NCI-H82 treated with DMSO at 0.1 percent for 48 hours (cell line): ENCODE measurements around the gene MTMR11.
A peak's percentile ranks its signal among the peaks of the same experiment; 100 is the strongest.

Experiments
- DNase-seq: peaks from one replicate; lab custom pipeline; 2025; ENCODE audit not compliant: unreplicated experiment; lab: John Stamatoyannopoulos, UW

The MTMR11 gene

DNA sequence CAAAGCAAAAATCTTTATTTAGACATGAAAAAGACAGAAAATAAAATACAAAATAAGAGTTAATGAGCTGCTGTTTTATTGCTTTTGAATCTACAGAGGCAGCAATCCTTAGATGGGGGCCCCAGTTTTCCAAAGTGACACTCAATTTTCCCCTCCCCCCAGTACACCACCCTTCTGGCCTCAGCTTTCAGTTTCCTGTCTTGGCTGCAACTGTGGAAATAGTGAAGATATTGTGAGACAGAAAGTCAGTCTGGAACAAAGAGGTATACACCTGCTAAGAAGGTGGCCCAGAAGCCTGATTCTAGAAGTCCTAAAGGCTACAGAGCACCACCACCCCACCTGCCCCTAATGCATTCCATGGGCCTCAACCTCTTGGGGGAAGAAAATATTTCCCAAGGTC, 1.1 kb upstream of the MTMR11 start:
- DNase-seq: no peak

DNA sequence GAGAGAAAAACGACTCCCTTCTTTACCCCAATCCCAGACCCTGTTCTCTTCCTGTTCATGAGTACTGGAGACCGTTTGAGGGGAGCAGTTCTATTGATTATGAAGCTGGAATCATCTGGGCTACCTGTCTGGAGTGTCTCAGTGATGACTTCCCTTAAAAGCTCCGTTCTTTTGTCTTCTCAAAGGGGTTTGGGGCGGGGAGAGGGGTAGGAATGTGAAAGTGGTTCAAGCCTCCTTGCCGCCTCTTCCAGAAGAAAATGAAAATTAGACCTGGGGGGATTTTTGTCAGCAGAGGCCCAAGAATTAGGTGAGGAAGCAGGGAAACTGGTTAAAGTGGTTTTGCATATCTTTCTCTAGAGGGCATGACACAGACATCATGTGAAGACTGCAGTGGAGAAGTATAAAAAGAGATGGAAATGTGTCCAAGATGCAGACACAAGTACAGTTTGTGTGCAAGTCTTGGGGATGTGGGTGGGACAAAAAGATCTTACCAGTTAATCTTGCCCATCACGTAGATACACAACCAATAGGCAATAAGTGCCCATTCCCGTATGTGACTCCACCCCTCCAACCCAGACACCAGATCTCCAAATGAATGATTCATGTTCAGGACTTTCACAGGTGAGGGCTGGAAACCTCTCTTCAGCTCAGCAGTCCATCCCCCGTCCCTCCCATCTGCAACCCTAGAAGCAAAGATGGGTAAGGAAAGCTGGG, 470 bp upstream of the MTMR11 start:
- no peak for DNase-seq

DNA sequence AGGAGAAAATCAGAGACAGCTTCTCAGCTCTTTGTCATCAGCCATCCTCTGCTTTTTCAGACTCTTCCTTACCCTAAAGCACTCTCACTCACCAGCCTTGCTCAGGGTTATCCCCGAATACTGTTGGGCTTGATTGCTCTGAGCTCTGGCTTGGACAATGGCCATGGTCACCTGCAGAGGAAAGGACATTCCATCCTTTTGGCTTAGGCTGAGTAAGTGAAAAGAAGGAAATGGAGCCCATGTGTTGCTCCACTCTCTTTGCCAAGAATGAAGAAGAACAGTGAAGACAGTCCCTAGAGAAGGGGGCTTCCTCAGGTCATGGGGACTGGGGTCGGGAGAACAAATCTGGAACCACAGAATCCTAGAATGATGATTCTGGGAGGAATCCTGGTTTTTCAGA, 2.3 kb downstream of the MTMR11 start:
- DNase-seq: no peak

DNA sequence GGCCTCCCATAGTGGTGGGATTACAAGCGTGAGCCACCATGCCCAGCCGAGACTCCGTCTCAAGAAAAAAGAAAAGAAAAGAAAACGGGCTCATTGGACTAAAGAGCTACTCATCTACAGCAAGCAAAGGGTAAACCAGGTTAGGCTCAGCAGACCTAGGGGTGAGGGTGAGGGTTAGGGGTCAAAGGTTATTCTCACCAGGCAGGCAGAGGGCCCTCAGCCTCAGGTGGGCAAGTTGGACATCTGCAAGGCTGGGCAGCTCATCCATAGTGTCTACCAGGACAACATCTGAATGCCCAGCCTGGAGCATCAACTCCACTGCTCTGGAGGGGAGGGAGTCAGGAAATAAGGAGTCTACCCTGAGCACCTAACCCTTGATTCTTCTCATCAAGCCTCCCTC, 3.5 kb downstream of the MTMR11 start:
- DNase-seq: no peak

DNA sequence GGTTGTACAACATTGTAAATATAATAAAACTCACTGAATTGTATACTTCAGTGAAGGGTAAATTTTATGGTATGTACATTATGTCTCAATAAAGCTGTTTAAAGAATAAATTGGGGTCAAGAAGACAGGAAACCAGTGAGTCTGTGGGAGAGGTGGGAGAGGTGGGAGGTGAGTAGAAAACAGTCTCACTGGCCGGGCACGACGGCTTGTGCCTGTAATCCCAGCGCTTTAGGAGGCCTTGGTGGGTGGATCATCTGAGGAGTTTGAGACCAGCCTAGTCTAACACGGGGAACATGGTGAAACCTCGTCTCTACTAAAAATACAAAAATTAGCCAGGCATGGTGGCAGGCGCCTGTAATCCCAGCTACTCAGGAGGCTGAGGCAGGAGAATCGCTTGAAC, 4.2 kb downstream of the MTMR11 start:
- no peak for DNase-seq

DNA sequence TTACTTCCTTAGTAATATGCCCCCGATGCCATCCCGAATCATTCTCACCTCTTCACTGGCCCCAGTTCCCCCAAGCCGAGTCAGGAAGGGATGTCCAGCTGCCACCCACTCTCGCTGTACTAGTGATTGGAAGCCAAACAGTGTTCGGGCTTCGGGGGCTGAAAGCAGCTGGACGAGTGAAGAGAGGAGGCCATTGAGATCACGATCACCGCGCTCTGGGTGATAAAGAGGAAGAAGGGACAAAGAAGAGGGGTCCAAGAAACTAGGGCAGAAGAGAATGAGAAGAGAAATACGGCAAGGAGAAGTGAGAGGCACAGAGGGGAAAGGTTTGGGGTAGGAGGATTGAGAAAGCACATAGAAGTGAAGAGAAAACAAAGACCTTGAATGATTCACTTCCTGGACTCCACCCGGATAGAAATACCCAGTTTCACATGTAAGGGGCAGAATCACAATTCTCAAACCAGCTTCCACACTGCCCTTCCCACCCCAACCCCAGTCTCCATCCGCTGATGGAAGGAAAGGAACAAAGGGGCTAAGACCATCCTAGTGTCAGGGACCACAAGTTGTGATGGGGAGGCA, 5.4 kb downstream of the MTMR11 start:
- no peak for DNase-seq

DNA sequence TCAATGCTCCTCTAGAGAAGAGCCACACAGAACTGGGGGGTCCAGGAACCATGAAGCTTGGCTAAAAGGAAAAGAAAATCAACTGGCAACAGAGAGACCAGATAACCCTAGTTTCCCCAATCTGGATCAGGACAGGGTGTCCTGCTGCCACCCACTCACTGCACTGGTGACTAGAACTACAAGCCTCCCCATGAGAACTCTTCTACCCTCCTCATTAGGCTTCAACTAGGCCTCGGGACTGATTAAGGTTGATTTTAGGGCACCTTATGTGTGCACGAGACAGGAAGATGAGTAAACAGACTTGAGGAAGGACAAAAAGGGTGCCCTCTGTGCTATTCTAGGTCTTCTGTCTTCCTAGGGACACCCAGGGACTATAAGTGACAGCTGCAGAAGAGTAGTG, 6.8 kb downstream of the MTMR11 start:
- no peak for DNase-seq

DNA sequence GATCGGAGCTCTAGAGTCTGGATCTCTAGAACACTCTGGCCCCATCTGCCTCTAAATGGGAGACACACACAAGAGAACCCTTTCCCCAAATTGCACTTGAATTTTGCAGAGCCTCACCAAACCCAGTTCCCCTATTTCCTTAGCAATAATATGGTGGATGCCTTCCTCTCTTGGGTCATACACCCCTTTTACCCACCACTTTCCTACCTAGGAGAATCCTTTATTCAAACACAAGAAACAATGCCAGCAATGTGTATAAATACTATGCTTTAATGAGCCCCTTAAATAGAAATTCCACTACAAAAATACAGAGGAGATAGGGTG, 8.3 kb downstream of the MTMR11 start:
- DNase-seq: no peak

DNA sequence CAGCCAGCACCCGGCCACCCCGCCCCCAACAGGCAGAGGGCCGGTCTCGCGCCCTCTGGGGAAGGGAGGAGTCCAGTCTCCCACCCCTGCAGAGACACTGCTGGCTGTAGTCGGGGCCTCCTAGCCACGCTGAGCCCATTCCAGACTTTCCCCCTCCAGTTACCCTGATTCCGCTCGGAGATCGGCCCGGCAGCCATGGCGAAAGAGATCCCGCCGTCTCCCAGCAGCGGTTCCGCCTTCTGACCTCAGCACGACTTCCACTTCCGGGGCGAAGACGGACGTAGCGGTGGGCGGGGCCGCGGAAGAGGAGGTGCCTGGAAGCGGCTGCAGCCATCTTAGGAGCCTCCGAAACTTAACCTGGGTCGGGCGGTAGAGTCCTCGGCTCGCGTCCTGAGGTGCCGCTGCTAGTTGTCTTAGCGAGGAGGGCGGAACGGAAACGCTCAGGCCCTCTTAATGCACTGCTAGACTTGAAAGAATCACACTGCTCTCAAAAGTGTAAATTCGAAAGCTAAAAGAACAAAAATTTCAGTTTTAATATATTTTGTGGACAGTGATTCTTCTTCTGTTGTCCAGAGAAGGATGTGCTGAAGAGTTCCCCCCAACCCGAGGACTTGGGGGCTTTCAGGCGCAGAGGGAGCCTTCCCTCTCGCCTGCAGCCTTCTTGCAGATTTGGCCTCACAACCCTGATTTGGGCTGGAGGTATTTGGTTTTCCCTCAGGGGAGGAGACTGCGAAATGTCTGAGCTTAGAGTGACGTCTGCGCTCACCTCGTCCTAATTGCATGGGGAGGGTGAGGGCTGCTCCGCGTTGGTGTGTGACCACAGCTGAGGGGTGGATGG, 8.9 kb downstream of the MTMR11 start, which contains the start of gene SF3B4:
Gene SF3B4, minus strand, starts transcription at position 241 of the 838 bp plus-strand sequence. Its CDS starts 44 bp downstream, at position 197.
- DNase-seq: peak; percentile 94

DNA sequence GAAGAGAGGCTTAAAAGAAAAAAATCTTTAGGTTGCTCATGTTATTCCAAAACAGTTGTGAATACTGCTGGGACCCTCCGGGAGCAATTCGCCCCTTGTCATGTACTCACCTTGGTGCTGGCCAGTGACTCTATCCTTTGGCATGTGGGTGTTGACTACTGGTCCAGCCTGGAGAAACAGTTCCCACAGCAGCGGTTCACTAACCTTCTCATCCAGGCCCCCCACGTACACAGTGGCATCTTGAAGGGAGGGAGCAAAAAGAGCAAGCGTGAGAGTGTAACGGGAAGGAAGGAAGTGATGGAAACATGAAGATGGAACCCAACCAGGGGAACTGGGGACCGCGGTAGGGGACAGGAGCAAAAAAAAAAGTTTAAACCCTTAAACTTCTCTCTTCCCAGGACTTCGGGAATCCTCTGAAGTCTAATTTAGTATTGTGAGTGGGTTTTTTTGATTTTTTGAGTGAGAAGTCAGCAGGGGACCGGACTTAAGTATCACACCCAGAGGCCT, 9.6 kb downstream of the MTMR11 start:
- no peak for DNase-seq

DNA sequence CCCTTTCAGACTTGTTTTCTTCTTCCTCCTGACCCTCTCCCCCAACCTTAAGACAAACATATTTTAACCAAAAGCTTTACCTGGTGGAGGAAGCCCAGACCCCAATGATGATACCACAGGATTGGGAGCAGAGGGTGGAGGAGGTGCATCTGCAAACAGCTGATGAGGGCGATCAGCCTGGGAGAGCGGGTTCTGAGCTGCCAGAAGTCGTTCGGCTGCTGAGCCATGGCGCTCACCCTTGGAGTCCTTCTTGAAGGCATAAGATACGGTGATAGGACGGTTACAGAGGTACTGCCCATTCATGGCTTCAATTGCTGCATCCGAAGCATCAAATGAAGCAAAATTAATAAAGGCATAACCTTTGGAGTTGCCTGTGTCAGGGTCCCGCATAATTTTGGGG, 10.4 kb downstream of the MTMR11 start:
- DNase-seq: no peak

DNA sequence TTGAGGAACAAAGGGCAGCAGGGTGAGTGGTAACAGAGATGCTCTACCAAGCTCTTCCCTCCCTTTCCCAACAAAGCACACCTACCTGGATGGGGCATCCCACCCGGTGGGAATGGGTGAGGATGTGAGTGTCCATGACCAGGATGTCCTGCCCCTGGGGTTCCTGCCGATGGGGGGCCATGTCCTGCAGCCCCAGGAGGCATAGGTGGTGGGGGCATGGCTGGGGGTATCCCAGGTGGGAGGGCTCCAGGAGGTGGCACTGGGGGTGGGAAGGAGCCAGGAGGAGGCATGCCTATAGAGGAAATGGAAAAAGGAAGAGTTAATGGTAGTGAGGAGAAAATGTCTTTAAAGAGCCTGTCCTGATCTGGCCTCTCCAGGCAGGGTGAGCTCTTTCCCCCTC, 10.9 kb downstream of the MTMR11 start:
- no peak for DNase-seq

DNA sequence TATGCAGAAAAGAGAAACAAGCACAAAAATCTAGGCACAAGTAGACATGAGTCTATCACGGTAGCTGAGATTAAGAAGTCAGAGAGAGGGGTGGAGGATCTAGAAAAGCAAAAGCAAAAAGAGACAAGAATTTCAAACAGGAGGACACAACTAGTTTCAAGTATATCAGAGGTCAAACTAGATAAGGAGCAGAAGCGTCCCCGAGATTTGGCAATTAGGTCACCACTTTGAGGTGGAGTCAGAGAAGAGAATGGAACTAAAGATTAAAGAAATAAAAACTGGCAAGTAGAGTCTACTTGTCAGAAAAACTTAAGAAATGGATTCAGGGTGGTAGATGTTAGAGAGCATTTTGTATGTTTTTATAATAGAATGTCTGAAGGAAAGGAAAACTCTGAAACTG, 11.3 kb downstream of the MTMR11 start:
- DNase-seq: no peak

DNA sequence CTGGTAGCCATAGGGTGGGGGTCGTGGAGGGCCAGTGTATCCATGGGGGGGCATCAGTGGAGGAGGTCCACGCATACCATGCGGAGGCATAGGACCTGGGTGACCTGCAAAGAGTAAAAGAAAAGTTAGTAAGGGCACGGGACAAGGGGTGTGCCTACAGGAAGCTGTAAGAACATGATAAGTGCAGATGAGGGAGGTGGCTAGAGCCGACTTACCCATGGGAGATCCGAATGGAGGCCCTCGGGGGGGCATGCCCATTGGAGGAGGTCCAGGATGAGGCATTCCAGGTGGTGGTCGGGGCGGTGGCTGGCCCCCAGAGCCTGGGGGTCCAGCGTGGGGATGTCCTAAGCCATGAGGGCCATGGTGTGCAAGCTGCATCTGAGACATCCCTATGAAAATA, 13.1 kb downstream of the MTMR11 start:
- no peak for DNase-seq

DNA sequence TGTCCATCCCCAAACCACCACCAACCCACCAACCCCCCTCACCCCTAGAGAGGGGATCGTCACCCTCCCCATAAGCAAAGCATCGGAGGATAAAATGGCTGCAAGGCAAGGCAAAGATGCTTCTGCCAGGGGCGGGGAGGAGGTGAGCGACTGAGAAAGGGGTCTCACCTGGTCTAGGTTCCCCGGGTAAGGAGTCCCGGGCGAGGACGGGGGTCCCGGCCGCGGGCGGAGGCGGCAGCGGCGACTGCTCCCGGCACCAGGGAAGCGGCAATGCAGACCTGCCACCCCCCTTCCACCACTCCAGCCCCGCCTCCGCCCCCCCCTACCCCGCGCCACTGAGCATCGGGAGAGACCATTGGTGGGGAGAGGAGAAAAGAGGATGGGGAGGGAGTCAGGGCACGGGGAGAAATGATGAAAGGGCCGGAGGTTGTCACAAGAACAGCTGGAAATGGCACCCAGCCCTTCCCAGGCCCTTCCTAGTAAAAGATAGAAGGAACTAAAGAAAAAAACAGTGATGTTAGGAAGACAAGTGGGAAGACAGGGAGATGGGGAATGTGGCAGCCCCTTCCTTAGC, 19.0 kb downstream of the MTMR11 start, which contains the start of gene SV2A:
Gene SV2A, minus strand, starts transcription at position 274 of the 574 bp plus-strand sequence. CDS start 4,004 bp downstream, outside the sequence.
- DNase-seq: peak; percentile 72

DNA sequence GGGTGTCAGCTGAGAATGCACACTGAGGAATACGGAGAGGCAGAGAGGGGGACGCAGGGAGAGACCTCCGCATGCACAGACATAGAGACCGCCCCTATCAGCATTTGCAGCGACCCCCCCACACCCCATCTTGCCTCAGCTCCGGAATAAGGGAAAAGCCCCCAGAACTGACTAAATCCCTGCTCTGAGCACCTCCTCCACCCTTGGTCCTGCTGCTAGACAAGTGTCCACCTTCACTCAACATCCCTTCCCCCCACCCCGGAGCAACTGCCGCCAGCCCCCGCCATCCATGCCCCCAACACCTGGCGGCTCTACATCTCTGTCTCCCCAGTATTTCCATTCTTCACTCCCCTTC, 19.8 kb downstream of the MTMR11 start:
- DNase-seq: no peak

DNA sequence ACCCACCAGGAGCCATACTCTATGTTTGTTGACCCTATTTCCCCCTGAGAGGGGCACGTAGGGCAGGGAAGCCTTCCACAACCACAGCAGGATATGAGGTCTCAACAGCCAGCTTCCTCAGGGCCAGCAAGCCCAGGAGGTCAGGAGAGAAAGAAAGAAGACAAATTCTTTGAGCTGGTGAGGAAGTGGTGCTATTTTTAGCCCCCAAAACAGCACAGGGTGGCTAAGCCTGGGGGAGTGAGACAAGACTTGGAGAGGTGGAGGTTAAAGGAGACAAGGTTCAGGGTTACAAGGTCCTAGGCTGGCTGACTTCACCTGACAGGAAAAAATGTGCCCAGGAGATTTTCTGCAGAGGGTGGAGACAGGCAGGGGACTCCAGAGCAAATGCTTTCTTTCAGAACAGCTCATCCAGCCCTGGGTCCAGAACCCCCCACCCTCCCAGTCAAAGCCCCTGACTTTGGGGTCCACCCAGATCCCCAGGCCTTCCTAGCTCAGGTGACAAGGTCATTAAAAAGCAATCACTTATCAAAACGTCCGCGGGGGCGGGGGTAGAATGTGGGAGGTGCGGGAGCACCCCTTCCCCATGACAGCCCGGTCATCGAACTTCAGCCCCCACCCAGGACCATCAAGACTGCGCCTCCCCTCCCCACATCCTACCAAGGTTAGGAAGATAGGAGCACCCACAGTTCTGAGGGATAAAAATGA, 20.3 kb downstream of the MTMR11 start:
- DNase-seq: no peak

DNA sequence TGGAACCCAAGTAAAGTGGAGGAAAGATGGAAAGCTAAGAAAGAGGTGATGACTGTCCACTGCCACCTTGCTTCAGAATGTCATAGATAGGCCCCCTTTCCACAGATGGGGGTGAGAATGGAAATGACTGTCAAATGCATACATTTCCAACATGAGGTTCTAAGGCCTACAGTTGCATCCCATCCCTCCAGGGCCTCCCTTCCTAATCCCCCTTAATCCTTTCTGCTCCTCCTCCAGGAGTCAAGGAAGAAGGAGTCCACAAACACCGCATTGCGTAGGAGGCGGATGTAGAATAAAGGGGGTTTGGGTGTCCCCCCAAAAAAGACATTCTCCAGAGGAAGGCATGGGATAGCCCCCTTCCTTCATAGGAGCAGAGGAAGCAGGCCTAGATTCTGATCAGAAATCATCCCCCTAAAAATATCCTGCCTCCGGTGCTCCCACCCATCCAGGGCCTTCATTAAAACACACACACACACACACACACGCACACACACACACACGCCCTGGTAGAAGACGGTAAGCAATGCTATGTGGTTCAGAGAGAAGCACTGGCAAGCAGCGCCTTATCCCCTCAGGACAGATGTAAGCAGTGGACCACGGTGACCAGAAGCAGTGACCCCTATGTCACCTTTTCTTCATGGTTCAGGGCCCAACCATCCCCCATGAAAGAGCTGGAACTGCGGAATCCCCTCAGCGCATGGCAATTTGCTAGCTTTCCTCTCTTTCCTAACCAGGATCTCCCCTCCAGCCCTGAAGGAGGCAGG, 21.1 kb downstream of the MTMR11 start:
- DNase-seq: peak; percentile 56

DNA sequence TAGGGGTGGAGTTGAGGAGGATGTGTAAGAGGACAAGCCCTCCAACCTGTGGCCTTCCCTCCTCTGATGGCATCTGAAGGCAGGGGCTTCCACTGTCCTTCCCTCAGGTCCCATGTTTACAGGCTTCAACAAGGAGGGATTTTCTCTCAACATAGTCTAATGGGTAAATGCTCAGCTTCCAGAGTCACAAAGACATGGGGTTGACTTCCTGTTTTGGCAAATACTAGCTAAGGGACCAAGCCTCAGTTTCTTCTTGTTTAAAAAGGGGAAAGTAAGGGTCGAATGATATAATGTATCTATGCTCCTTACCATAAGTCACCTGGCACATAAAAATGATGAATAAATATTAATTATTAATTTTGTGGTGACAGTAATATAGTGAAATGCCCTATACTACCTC, 22.1 kb downstream of the MTMR11 start:
- no peak for DNase-seq

DNA sequence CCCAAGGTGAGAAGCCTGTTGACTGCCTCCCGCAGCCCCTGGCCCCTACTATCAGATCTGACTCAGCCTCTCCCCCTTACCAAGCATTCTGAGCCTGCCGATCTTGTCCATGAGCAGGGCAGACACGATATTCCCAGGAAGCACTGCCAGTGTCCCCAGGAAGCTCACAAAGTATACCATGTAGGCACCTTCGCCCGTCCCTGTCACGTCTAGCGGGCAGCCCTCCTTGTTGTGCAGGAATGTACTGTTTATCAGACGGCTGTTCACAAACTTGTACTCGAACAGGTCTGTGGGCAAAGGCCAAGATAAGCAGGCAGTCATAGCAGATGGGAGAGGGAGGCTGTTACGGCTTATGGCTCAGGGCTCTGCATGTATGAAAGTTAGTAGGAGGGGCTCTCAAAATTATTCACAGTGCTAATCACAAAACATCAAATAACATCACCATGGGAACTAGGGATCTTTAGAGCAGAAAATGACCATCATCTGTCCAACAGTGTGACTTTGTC, 30.1 kb downstream of the MTMR11 start:
- DNase-seq: no peak
